ENCODE measurements around the gene ITGAD.

Gene ITGAD

DNA sequence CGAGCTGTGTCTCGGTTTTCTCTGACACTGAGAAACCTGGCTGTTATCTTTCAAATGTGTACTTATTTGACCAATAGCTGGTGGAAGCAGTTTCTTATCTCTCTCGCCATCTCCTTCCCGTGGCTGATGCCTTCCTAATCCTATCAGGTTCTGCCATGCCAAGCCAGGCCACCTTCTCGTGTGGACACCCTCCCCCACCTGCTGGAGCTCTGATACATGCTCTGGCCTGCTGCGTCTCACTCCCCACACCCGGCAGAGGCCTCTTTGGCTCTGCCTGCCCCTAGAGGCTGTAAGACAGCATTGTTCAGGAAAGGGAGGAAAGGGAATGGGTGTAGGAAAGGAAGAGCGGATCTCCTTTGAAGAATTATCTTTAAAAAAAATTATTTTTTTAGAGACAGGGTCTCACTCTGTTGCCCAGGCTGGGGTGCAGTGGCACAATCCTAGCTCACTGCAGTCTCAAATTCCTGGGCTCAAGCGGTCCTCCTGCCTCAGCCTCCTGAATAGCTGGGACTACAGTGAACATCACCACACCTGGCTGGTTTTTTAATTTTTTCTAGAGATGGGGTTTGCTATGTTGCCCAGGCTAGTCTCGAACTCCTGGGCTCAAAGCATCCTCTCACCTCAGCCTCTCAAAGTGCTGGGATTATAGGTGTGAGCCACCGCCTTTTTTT lies 58.7 kb downstream of the ITGAD start:
- H3K36me3 ChIP-seq (ENCODE audit: control insufficient read depth in 2 of 2, insufficient read depth in 1 of 2, low read length in 2 of 2) = peaks cover 0 to 11% of the 10 kb centered on the region in 2 experiments; a peak in 1 of 3 replicates
- no peaks in the 10 kb centered on the region for H3K9me3 ChIP-seq (ENCODE audit: control insufficient read depth, insufficient read depth, low read depth, low read length)
- no peak overlapping the region for H3K4me3 ChIP-seq (ENCODE audit: low read depth, low read length)
- CTCF ChIA-PET = interaction anchor here (0.6 to 5.3 kb wide), 14 partner anchors 8 to 491 kb away, joined by 3 to 27 read pairs (median 3); partner anchors contain the start of genes HSD3B7 and ZNF843
- POLR2A ChIA-PET = interaction anchor here (0.5 to 1.5 kb wide), 8 partner anchors 8 to 1386 kb away, joined by 3 to 6 read pairs (median 4); partner anchors contain the start of genes ALDOA, ARMC5, FUS and KAT8
- peaks cover 12% of the 10 kb centered on the region for H3K4me1 ChIP-seq (ENCODE audit: control insufficient read depth, insufficient read depth, low read length)
- no peak overlapping the region for H3K27ac ChIP-seq (ENCODE audit: extremely low read depth, low read depth, low read length)
- TF ChIP-seq, protein P1, sequence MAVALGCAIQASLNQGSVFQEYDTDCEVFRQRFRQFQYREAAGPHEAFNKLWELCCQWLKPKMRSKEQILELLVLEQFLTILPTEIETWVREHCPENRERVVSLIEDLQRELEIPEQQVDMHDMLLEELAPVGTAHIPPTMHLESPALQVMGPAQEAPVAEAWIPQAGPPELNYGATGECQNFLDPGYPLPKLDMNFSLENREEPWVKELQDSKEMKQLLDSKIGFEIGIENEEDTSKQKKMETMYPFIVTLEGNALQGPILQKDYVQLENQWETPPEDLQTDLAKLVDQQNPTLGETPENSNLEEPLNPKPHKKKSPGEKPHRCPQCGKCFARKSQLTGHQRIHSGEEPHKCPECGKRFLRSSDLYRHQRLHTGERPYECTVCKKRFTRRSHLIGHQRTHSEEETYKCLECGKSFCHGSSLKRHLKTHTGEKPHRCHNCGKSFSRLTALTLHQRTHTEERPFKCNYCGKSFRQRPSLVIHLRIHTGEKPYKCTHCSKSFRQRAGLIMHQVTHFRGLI (tag by site-specific recombination; IDR thresholded peaks at IDR 0.05) = no peak
- TF ChIP-seq ZNF266 (tag by site-specific recombination; IDR thresholded peaks at IDR 0.05; ENCODE audit: low read depth) (no peak), ZNF133 (tag by site-specific recombination; IDR thresholded peaks at IDR 0.05) (no peak), ZNF335 (tag by site-specific recombination; conservative IDR thresholded peaks at IDR 0.05) (peak; percentile 65), ZNF600 (tag by site-specific recombination; IDR thresholded peaks at IDR 0.05) (peak; percentile 78), ZNF121 (tag by site-specific recombination; IDR thresholded peaks at IDR 0.05) (peak; percentile 73), OVOL3 (tag by site-specific recombination; IDR thresholded peaks at IDR 0.05) (no peak), ZNF560 (tag by site-specific recombination; IDR thresholded peaks at IDR 0.05; ENCODE audit: borderline replicate concordance) (no peak), ZNF114 (tag by site-specific recombination; IDR thresholded peaks at IDR 0.05) (no peak), ZBTB17 (tag by site-specific recombination; IDR thresholded peaks at IDR 0.05) (peak; percentile 58), PRDM1 (tag by site-specific recombination; IDR thresholded peaks at IDR 0.05) (peak; percentile 72), SETDB1 (IDR thresholded peaks at IDR 0.05; ENCODE audit: insufficient read length, low read length) (no peak), ZNF544 (tag by site-specific recombination; IDR thresholded peaks at IDR 0.05) (no peak), ZIC2 (tag by site-specific recombination; IDR thresholded peaks at IDR 0.05) (peak; percentile 53), ZNF768 (tag by site-specific recombination; IDR thresholded peaks at IDR 0.05) (no peak), ZNF549 (tag by site-specific recombination; IDR thresholded peaks at IDR 0.05) (no peak), ZNF585B (tag by site-specific recombination; IDR thresholded peaks at IDR 0.05) (no peak), HOXC10 (CRISPR knock-in tag; IDR thresholded peaks at IDR 0.05) (no peak), SCRT1 (tag by site-specific recombination; IDR thresholded peaks at IDR 0.05; ENCODE audit: borderline replicate concordance) (peak; percentile 81), ZNF623 (tag by site-specific recombination; IDR thresholded peaks at IDR 0.05) (no peak), TRIM28 (IDR thresholded peaks at IDR 0.05; ENCODE audit: borderline replicate concordance, low read length) (0 out of 2 replicates have a peak, but pooled peaks have one; percentile 34)
- TF ChIP-seq, protein P2, sequence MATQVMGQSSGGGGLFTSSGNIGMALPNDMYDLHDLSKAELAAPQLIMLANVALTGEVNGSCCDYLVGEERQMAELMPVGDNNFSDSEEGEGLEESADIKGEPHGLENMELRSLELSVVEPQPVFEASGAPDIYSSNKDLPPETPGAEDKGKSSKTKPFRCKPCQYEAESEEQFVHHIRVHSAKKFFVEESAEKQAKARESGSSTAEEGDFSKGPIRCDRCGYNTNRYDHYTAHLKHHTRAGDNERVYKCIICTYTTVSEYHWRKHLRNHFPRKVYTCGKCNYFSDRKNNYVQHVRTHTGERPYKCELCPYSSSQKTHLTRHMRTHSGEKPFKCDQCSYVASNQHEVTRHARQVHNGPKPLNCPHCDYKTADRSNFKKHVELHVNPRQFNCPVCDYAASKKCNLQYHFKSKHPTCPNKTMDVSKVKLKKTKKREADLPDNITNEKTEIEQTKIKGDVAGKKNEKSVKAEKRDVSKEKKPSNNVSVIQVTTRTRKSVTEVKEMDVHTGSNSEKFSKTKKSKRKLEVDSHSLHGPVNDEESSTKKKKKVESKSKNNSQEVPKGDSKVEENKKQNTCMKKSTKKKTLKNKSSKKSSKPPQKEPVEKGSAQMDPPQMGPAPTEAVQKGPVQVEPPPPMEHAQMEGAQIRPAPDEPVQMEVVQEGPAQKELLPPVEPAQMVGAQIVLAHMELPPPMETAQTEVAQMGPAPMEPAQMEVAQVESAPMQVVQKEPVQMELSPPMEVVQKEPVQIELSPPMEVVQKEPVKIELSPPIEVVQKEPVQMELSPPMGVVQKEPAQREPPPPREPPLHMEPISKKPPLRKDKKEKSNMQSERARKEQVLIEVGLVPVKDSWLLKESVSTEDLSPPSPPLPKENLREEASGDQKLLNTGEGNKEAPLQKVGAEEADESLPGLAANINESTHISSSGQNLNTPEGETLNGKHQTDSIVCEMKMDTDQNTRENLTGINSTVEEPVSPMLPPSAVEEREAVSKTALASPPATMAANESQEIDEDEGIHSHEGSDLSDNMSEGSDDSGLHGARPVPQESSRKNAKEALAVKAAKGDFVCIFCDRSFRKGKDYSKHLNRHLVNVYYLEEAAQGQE (tag by site-specific recombination; IDR thresholded peaks at IDR 0.05) = no peak
- TF ChIP-seq, protein P3, sequence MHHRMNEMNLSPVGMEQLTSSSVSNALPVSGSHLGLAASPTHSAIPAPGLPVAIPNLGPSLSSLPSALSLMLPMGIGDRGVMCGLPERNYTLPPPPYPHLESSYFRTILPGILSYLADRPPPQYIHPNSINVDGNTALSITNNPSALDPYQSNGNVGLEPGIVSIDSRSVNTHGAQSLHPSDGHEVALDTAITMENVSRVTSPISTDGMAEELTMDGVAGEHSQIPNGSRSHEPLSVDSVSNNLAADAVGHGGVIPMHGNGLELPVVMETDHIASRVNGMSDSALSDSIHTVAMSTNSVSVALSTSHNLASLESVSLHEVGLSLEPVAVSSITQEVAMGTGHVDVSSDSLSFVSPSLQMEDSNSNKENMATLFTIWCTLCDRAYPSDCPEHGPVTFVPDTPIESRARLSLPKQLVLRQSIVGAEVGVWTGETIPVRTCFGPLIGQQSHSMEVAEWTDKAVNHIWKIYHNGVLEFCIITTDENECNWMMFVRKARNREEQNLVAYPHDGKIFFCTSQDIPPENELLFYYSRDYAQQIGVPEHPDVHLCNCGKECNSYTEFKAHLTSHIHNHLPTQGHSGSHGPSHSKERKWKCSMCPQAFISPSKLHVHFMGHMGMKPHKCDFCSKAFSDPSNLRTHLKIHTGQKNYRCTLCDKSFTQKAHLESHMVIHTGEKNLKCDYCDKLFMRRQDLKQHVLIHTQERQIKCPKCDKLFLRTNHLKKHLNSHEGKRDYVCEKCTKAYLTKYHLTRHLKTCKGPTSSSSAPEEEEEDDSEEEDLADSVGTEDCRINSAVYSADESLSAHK (tag by site-specific recombination; IDR thresholded peaks at IDR 0.05) = no peak
- TF ChIP-seq, protein P4, sequence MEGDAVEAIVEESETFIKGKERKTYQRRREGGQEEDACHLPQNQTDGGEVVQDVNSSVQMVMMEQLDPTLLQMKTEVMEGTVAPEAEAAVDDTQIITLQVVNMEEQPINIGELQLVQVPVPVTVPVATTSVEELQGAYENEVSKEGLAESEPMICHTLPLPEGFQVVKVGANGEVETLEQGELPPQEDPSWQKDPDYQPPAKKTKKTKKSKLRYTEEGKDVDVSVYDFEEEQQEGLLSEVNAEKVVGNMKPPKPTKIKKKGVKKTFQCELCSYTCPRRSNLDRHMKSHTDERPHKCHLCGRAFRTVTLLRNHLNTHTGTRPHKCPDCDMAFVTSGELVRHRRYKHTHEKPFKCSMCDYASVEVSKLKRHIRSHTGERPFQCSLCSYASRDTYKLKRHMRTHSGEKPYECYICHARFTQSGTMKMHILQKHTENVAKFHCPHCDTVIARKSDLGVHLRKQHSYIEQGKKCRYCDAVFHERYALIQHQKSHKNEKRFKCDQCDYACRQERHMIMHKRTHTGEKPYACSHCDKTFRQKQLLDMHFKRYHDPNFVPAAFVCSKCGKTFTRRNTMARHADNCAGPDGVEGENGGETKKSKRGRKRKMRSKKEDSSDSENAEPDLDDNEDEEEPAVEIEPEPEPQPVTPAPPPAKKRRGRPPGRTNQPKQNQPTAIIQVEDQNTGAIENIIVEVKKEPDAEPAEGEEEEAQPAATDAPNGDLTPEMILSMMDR (tag by site-specific recombination; IDR thresholded peaks at IDR 0.05) = peak; percentile 78
- TF ChIP-seq, protein P5, sequence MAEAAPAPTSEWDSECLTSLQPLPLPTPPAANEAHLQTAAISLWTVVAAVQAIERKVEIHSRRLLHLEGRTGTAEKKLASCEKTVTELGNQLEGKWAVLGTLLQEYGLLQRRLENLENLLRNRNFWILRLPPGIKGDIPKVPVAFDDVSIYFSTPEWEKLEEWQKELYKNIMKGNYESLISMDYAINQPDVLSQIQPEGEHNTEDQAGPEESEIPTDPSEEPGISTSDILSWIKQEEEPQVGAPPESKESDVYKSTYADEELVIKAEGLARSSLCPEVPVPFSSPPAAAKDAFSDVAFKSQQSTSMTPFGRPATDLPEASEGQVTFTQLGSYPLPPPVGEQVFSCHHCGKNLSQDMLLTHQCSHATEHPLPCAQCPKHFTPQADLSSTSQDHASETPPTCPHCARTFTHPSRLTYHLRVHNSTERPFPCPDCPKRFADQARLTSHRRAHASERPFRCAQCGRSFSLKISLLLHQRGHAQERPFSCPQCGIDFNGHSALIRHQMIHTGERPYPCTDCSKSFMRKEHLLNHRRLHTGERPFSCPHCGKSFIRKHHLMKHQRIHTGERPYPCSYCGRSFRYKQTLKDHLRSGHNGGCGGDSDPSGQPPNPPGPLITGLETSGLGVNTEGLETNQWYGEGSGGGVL (tag by site-specific recombination; IDR thresholded peaks at IDR 0.05) = no peak
